K562 (cell line): ENCODE measurements around the gene IGSF3. TPM values are rescaled to one million over a fixed set of nuclear protein-coding genes. Genes with fewer than 3 reads are reported as not detected.
A peak's percentile ranks its signal among the peaks of the same experiment; 100 is the strongest.
"Not testable (repeated sequence)": the region's sequence is repeated elsewhere in the genome, so short reads cannot be mapped to it uniquely, and the experiment has no call there.

Source experiments
- ATAC-seq: fragments of 200-7000 bp; cut with Tn5 transposase; 3 replicates; pipeline ENCODE4 v1.9.1; 2020; ENCODE audit warnings: moderate library complexity
- BruUV-seq: library from RNA; stranded (reverse); fragments of 400-500 nt; replicated peaks from 2 replicates; lab custom pipeline; 2021; lab: Mats Ljungman, UMichigan
- CTCF ChIA-PET: fragments of 300-600 bp; formaldehyde crosslinking; extraction: SDS; loops from one replicate; lab custom pipeline; 2021; ENCODE audit warnings: low intra/inter-chr PET ratio; lab: Yijun Ruan, JAX
- POLR2A ChIA-PET: fragments of 300-600, 350-650 bp; sonication (Branson Sonifier 250); formaldehyde crosslinking; extraction: SDS; loops from one replicate; lab custom pipeline; 2021; ENCODE audit warnings: antibody characterized with exemption, inconsistent platforms; lab: Yijun Ruan, JAX
- DNase-seq, 4 experiments: peaks; one replicate each; pipeline versions ENCODE4 v3.0.0 to v3.0.0-alpha.2; 2011 to 2018; ENCODE audit warnings: low spot score in 3 of 4, mixed read lengths in 3 of 4; ENCODE audit errors: extremely low read depth in 1 of 4
- FAIRE-seq: peaks from 2 replicates; lab custom pipeline; 2011; peaks lifted over from hg19 to GRCh38; lab: Jason Lieb, UNC
- H2AFZ ChIP-seq: 2 replicates; pipeline ENCODE4 v1.6.0; 2011; ENCODE audit warnings: low read depth, low read length, control low read depth, inconsistent platforms
- H3K27ac ChIP-seq: fragments of 200-600 bp; 3 replicates; pipeline ENCODE4 v1.8.0; 2011; ENCODE audit warnings: low read depth, mild to moderate bottlenecking, control low read depth, inconsistent platforms, low read length, moderate library complexity, mixed read lengths; ENCODE audit errors: extremely low read depth
- H3K27me3 ChIP-seq, 2 experiments: fragments of 300-600 bp in 1 of 2; 2 replicates in 1 of 2; 3 replicates in 1 of 2; pipeline versions ENCODE4 v1.6.0 to v1.8.0; 2011; ENCODE audit warnings: inconsistent platforms in 2 of 2, low read length in 2 of 2, mild to moderate bottlenecking in 1 of 2, mixed read lengths in 1 of 2, moderate library complexity in 1 of 2; ENCODE audit not compliant: control insufficient read depth in 2 of 2, insufficient read depth in 2 of 2
- H3K36me3 ChIP-seq: fragments of 300-600 bp; 3 replicates; pipeline ENCODE4 v1.8.0; 2011; ENCODE audit warnings: mild to moderate bottlenecking, low read length, inconsistent platforms; ENCODE audit not compliant: control insufficient read depth, insufficient read depth
- H3K4me1 ChIP-seq, 2 experiments: fragments of 200-600 bp in 1 of 2; replicated peaks in 1 of 2; 2 replicates in 1 of 2; 3 replicates in 1 of 2; pipeline versions ENCODE4 v1.5.1 to v1.8.0; 2011; ENCODE audit warnings: inconsistent platforms in 2 of 2, low read length in 2 of 2, mild to moderate bottlenecking in 1 of 2, mixed read lengths in 1 of 2, moderate library complexity in 1 of 2; ENCODE audit not compliant: control insufficient read depth in 2 of 2, insufficient read depth in 2 of 2
- H3K4me2 ChIP-seq: 2 replicates; pipeline ENCODE4 v1.6.1; 2011; ENCODE audit warnings: low read length, control low read depth, inconsistent platforms, mixed read lengths; ENCODE audit not compliant: insufficient read depth
- H3K4me3 ChIP-seq: fragments of 200-600 bp; sonication (generic), shearing (Covaris generic); 2 replicates; pipeline ENCODE4 v1.5.1; 2016; ENCODE audit warnings: control low read depth, inconsistent platforms
- H3K79me2 ChIP-seq: fragments of 200-600 bp; 3 replicates; pipeline ENCODE4 v1.8.0; 2011; ENCODE audit warnings: low read length, inconsistent platforms; ENCODE audit not compliant: control insufficient read depth, insufficient read depth
- H3K9ac ChIP-seq, 2 experiments: 2 replicates each; pipeline versions ENCODE4 v1.6.0 to v1.6.1; 2011; ENCODE audit warnings: low read depth in 2 of 2, low read length in 2 of 2, control low read depth in 1 of 2, inconsistent platforms in 1 of 2, mild to moderate bottlenecking in 1 of 2, mixed read lengths in 1 of 2; ENCODE audit not compliant: insufficient read depth in 1 of 2
- H3K9me1 ChIP-seq: one replicate; pipeline ENCODE4 v1.6.0; 2011; ENCODE audit warnings: inconsistent platforms, mild to moderate bottlenecking, low read length, moderate library complexity; ENCODE audit not compliant: control insufficient read depth, insufficient read depth
- H3K9me3 ChIP-seq: replicated peaks from 2 replicates; pipeline ENCODE4 v1.5.1; 2011; ENCODE audit warnings: low read depth, low read length, inconsistent platforms; ENCODE audit not compliant: control insufficient read depth, insufficient read depth
- H4K20me1 ChIP-seq: replicated peaks from 2 replicates; pipeline ENCODE4 v1.6.1; 2011; ENCODE audit warnings: low read length, inconsistent platforms, mixed read lengths; ENCODE audit not compliant: control insufficient read depth, insufficient read depth
- ATF7 ChIP-seq: fragments of 450-650 bp; IDR thresholded peaks from 2 replicates; pipeline ENCODE4 v1.7.1; 2014; ENCODE audit warnings: mild to moderate bottlenecking, moderate library complexity
- ESRRA ChIP-seq: fragments of 450-650 bp; IDR thresholded peaks from 2 replicates; pipeline ENCODE4 v1.6.1; 2014; ENCODE audit warnings: low read depth, mild to moderate bottlenecking, moderate library complexity, borderline replicate concordance
- ETV1 ChIP-seq: fragments of 450-650 bp; conservative IDR thresholded peaks from 2 replicates; pipeline ENCODE4 v1.6.1; 2016; ENCODE audit warnings: missing genetic modification characterization, control low read depth, low read depth, missing compliant biosample characterization
- JUND ChIP-seq, 2 experiments: IDR thresholded peaks; 2 replicates in 1 of 2; 3 replicates in 1 of 2; pipeline ENCODE4 v1.6.1; 2011; ENCODE audit warnings: borderline replicate concordance in 2 of 2, low read depth in 2 of 2, low read length in 2 of 2, improper control_type of control experiment in 1 of 2, missing biosample characterization in 1 of 2, missing genetic modification characterization in 1 of 2, missing genetic modification reagents in 1 of 2
- KLF16 ChIP-seq: IDR thresholded peaks from 2 replicates; pipeline ENCODE4 v1.6.1; 2016; ENCODE audit warnings: antibody characterized with exemption
- SMARCA4 ChIP-seq: fragments of 450-650 bp; IDR thresholded peaks from 2 replicates; pipeline ENCODE4 v1.6.1; 2016
- SMARCE1 ChIP-seq: fragments of 450-650 bp; IDR thresholded peaks from 2 replicates; pipeline ENCODE4 v1.7.1; 2016; ENCODE audit warnings: mild to moderate bottlenecking
- TAL1 ChIP-seq: fragments of 450-650 bp; IDR thresholded peaks from 2 replicates; pipeline ENCODE4 v1.6.1; 2016; ENCODE audit warnings: mild to moderate bottlenecking
- TEAD4 ChIP-seq, 2 experiments: sonication (generic) in 1 of 2; formaldehyde crosslinking in 1 of 2; IDR thresholded peaks; 2 replicates each; pipeline versions ENCODE4 v1.6.1 to v1.8.0; 2012 to 2022; ENCODE audit warnings: borderline replicate concordance in 1 of 2, inconsistent platforms in 1 of 2, low read length in 1 of 2, mild to moderate bottlenecking in 1 of 2, missing genetic modification reagents in 1 of 2
- TFE3 ChIP-seq: fragments of 450-650 bp; formaldehyde crosslinking; IDR thresholded peaks from 2 replicates; pipeline ENCODE4 v1.4.0; 2020; ENCODE audit warnings: mild to moderate bottlenecking, mixed read lengths
- ZNF41 ChIP-seq: fragments of 250-450 bp; sonication (Bioruptor Pico); conservative IDR thresholded peaks from 2 replicates; pipeline ENCODE4 v1.4.0; 2020; ENCODE audit warnings: mild to moderate bottlenecking
- WGBS: fragments of 100-300 bp; shearing (Covaris generic); methylation state at CpG from one replicate; pipeline ENCODE4 v1.1.6; 2016; ENCODE audit warnings: low coverage, mixed read lengths; ENCODE audit not compliant: insufficient coverage; ENCODE audit errors: missing lambda C conversion rate; 5-methylcytosine and 5-hydroxymethylcytosine counted together
- in situ Hi-C: fragments of 300-500 bp; cut with MboI; formaldehyde crosslinking; loops from 4 replicates; pipeline ENCODE4 v1.15.0; 2018; ENCODE audit warnings: inconsistent platforms, mixed read lengths
- intact Hi-C: fragments of 100-400 bp; cut with micrococcal nuclease; formaldehyde crosslinking; loops from 2 replicates; pipeline ENCODE4 v1.14.2; 2022
- polyA plus RNA-seq, 8 experiments: library from polyadenylated mRNA; depleted of rRNA in 4 of 8; stranded (reverse) in 5 of 8; unstranded in 3 of 8; fragments of >200 nt; fragmentation: Nextera tagmentation in 2 of 8; fragmentation: Illumina TruSeq in 1 of 8; extraction: Ambion mirVana in 2 of 8; extraction: Trizol in 1 of 8; gene quantifications; 2 replicates each; pipeline versions ENCODE4 v1.2.1 to v1.2.3, GENCODE V29; 2011 to 2014; ENCODE audit warnings: inconsistent platforms in 1 of 8, missing spikeins in 1 of 8
- total RNA-seq, 7 experiments: library from RNA; depleted of rRNA in 6 of 7; stranded (reverse); fragments of >200 nt in 6 of 7; fragmentation: Illumina TruSeq in 2 of 7; extraction: Trizol in 2 of 7; gene quantifications; 2 replicates each; pipeline versions ENCODE4 v1.2.1 to v1.2.3, GENCODE V29; 2011 to 2021; ENCODE audit warnings: low replicate concordance in 1 of 7

IGSF3 gene
- total and polyA plus RNA-seq, 9 of the 15 experiments (the other 6 are each of a cell fraction or from before 2014, with no cell fraction given): 1.1 to 15.0 (median 8.3) TPM

DNA sequence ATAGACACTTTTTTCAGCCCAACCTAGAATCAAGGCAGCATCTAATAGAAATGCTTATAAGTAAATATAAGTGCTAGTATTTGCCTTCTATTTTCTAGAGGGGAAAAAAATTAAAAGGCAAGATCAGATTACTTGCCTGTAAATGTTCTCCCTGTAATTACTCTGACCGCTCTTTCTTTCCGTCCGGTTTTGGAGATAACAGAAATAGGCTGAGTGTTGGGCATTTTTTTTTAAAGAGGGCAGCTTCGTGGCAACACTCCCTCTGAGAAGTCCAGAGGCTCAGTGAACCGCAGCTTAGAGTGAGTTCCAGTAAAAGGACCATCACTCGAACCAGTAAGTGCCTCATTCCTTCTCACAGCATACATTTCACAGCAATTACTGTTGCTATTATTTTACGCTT is 40.6 kb downstream of the IGSF3 start (continued):
- TF ChIP-seq JUND (IDR thresholded peaks at IDR 0.05; ENCODE audit: borderline replicate concordance, low read depth, low read length) (peak; percentile 34; the same call in 1 of the 2 replicates), ETV1 (tag) (peak; percentile 66), TEAD4 (IDR thresholded peaks at IDR 0.05; ENCODE audit: low read length) (peak; percentile 61), SMARCA4 (peak; percentile 75), TAL1 (peak; percentile 41), ATF7 (0 out of 2 replicates have a peak, but pooled peaks have one; percentile 16), KLF16 (peak; percentile 42; the same call in 1 of the 2 replicates), ESRRA (0 out of 2 replicates have a peak, but pooled peaks have one; percentile 11), SMARCE1 (peak; percentile 77; the same call in 1 of the 2 replicates)
- TF ChIP-seq JUND (tag; IDR thresholded peaks at IDR 0.05; ENCODE audit: borderline replicate concordance, low read depth, low read length); TEAD4 (CRISPR knock-in tag; IDR thresholded peaks at IDR 0.05; ENCODE audit: borderline replicate concordance): not testable (repeated sequence)

GRCh38 chr1:116625155-116625554 is 42.4 kb downstream of the IGSF3 start:
- WGBS: 53% methylated on average over 5 of the region's 5 CpGs
- POLR2A ChIA-PET, H3K9me3 ChIP-seq, in situ Hi-C loops, H3K27ac ChIP-seq, H3K4me2 ChIP-seq, H3K9me1 ChIP-seq, DNase-seq, H3K36me3 ChIP-seq, FAIRE-seq, H3K9ac ChIP-seq, H3K27me3 ChIP-seq, H4K20me1 ChIP-seq, H3K4me3 ChIP-seq, ATAC-seq, intact Hi-C loops, H3K79me2 ChIP-seq, CTCF ChIA-PET, BruUV-seq, H2AFZ ChIP-seq: not testable (repeated sequence)
- peak; percentile 9; the same call in 1 of the 2 replicates for TF ChIP-seq TFE3
- TF ChIP-seq ZNF41 (CRISPR knock-in tag): peak; percentile 83
- H3K4me1 ChIP-seq: peaks cover 15 to 41% of the 10 kb centered on the region in 2 experiments
